Prostate gland (tissue), 2 donors: ENCODE measurements around the gene LUZP1. TPM values are rescaled to one million over a fixed set of nuclear protein-coding genes. Genes with fewer than 3 reads are reported as not detected.

Experiments used
- DNase-seq: peaks from one replicate; pipeline ENCODE4 v3.0.0-alpha.2; 2019; ENCODE audit warnings: low spot score
- H3K27ac ChIP-seq, 2 donors: fragments of 200-600 bp; sonication (generic); 2 replicates each; pipeline ENCODE4 v1.5.1; 2017 to 2019
- H3K27me3 ChIP-seq: fragments of 200-600 bp; sonication (generic); replicated peaks from 2 replicates; pipeline ENCODE4 v1.5.1; 2019; ENCODE audit not compliant: insufficient read depth
- H3K36me3 ChIP-seq, 2 donors: fragments of 200-600 bp; sonication (generic); 1 replicate in 1 of 2; 2 replicates in 1 of 2; pipeline versions ENCODE4 v1.5.1 to v1.8.1; 2017 to 2019
- H3K4me1 ChIP-seq: fragments of 200-600 bp; sonication (generic); replicated peaks from 2 replicates; pipeline ENCODE4 v1.5.1; 2019
- H3K4me3 ChIP-seq, 2 donors: fragments of 200-600 bp; sonication (generic); 2 replicates each; pipeline ENCODE4 v1.5.1; 2017 to 2019
- H3K9me3 ChIP-seq: fragments of 200-600 bp; sonication (generic); 2 replicates; pipeline ENCODE4 v1.5.1; 2017
- POLR2A ChIP-seq: fragments of 450-650 bp; IDR thresholded peaks from one replicate; pipeline ENCODE4 v1.6.1; 2016; ENCODE audit warnings: antibody characterized with exemption, mild to moderate bottlenecking
- POLR2AphosphoS5 ChIP-seq: sonication (generic); formaldehyde crosslinking; IDR thresholded peaks from one replicate; pipeline ENCODE4 v1.6.1; 2017; ENCODE audit warnings: antibody characterized with exemption
- WGBS: methylation state at CpG from one replicate; pipeline ENCODE4 v1.1.5; 2018; 5-methylcytosine and 5-hydroxymethylcytosine counted together
- intact Hi-C: fragments of 100-400 bp; cut with DNase I; formaldehyde crosslinking; loops from one replicate; pipeline ENCODE4 v1.14.2; 2022
- total RNA-seq, 2 donors: library from RNA; depleted of rRNA; stranded (reverse); fragments of >200 nt; gene quantifications; one replicate each; pipeline ENCODE4 v1.1.0, GENCODE V29; 2016
- TF ChIP-seq, protein P1 (sequence below), 4 experiments: fragments of 200-600 bp in 2 of 4; fragments of 450-650 bp in 2 of 4; sonication (generic) in 2 of 4; IDR thresholded peaks; 1 replicate in 3 of 4; 2 replicates in 1 of 4; pipeline ENCODE4 v1.5.1; 2016 to 2019; ENCODE audit warnings: antibody characterized with exemption in 4 of 4, mild to moderate bottlenecking in 2 of 4, moderate library complexity in 2 of 4

Gene LUZP1
- total RNA-seq, 2 donors from 2014 or later = 16.9 to 17.5 TPM

DNA sequence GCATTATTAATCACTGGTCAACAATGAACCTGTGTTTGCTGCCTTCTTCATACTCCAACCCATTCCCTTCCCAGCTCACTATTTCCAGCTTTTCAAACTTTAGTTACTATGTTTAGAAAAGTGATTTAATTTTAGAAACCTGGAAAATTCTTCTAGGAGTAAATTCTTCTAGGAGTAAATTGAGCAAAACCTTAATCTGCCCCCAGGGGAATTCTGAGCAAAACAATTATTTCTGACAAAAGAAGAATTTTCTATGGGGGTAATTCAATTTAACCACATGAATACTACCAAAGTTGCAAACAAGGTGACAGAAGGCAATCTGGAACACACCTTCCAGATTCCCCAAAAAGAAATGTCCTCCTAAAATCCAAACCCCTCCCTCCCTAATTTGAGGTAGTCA, 1.8 kb downstream of the LUZP1 start:
- peak overlapping the region; percentile 89 to 90 for H3K27ac ChIP-seq
- peaks cover 4% of the 10 kb centered on the region for H3K4me1 ChIP-seq
- intact Hi-C loops = loop anchor here (5.0 kb wide), 1 partner anchor 65 kb away; no protein-coding TSS in a partner anchor

DNA sequence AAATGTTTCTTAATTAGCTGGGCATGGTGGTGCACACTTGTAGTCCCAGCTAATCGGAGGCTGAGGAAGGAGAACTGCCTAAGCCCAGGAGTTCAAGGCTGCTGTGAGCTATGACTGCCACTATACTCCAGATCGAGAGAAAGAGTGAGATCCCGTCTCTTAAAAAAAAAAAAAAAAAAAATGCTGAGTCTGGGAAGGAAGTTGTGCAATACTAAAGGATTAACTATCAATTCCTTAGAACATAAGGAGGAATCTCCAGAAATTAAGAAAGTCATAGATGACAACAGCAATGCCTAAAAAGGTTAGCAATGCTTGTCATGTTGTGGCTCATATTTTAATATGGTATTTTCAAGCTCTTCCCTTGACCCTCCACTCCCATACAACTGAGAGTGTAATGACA, 5.3 kb downstream of the LUZP1 start:
- H3K27me3 ChIP-seq = no peaks in the 10 kb centered on the region
- no peak for DNase-seq
- peaks cover 4% of the 10 kb centered on the region for H3K4me1 ChIP-seq
- no peaks in the 10 kb centered on the region for H3K9me3 ChIP-seq
- intact Hi-C loops = no loop called here
- H3K27ac ChIP-seq = no peak overlapping the region
- 83% methylated on average over 3 of the region's 3 CpGs for WGBS
- TF ChIP-seq POLR2A (no peak), POLR2AphosphoS5 (no peak)
- TF ChIP-seq, protein P1, sequence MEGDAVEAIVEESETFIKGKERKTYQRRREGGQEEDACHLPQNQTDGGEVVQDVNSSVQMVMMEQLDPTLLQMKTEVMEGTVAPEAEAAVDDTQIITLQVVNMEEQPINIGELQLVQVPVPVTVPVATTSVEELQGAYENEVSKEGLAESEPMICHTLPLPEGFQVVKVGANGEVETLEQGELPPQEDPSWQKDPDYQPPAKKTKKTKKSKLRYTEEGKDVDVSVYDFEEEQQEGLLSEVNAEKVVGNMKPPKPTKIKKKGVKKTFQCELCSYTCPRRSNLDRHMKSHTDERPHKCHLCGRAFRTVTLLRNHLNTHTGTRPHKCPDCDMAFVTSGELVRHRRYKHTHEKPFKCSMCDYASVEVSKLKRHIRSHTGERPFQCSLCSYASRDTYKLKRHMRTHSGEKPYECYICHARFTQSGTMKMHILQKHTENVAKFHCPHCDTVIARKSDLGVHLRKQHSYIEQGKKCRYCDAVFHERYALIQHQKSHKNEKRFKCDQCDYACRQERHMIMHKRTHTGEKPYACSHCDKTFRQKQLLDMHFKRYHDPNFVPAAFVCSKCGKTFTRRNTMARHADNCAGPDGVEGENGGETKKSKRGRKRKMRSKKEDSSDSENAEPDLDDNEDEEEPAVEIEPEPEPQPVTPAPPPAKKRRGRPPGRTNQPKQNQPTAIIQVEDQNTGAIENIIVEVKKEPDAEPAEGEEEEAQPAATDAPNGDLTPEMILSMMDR (IDR thresholded peaks at IDR 0.05) = no peak
- H3K4me3 ChIP-seq = no peak overlapping the region
- H3K36me3 ChIP-seq = no peaks in the 10 kb centered on the region

More for the DNA sequence above, 1.8 kb downstream of the LUZP1 start:
- DNase-seq = no peak
- Histone ChIP-seq H3K9me3 (no peaks in the 10 kb centered on the region), H3K4me3 (peak overlapping the region; percentile 75 to 93), H3K36me3 (no peaks in the 10 kb centered on the region), H3K27me3 (no peaks in the 10 kb centered on the region)
- TF ChIP-seq, protein P1 (IDR thresholded peaks at IDR 0.05) = no peak
- TF ChIP-seq POLR2AphosphoS5 (no peak), POLR2A (no peak)

DNA sequence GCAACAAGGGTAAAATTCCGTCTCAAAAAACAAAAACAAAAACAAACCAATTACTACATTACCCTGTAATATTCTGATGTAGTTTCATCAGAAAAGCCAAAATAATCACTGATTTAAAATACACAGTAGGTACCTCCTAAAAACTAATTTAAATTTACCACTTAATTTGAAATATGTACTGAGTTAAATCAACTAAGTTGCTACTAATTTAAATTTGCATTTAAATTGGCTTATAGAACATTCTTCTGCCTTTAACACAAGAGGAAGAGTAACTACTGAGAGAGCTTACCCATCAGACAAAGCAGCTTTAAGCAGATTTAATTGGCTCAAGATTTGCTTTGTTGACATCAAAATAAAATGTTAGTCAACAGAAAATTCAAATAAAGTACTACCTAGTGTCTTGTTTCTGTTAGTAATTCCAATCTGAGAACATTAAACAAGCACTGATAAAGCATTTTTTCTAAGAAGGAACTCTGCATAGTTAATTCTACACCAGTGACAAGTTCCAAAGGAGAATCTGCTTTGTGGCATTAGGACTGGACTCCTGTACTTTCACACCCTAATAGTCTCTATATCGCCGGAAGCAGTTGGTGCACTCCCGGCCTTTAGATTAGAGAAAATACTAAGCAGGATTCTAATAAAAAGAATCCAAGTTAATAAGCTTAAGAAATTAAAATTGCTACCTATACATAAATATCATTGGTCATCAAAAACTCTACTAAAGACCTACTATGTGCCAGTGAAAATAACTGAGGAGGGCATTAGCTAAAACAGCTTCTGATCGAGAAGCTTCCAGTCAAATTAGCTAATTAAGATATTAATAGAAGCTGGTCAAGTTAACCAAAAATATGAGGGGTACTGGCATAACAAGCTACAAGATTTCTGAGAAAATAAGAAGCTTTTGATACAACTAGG, 8.4 kb downstream of the LUZP1 start:
- WGBS = 87% methylated on average over 5 of the region's 5 CpGs
- no peaks in the 10 kb centered on the region for H3K4me1 ChIP-seq
- intact Hi-C loops = no loop called here
- H3K9me3 ChIP-seq = no peaks in the 10 kb centered on the region
- TF ChIP-seq POLR2AphosphoS5 (no peak), POLR2A (no peak)
- TF ChIP-seq, protein P1 (IDR thresholded peaks at IDR 0.05) = no peak
- H3K4me3 ChIP-seq = no peak overlapping the region
- DNase-seq = no peak
- no peak overlapping the region for H3K27ac ChIP-seq
- no peaks in the 10 kb centered on the region for H3K36me3 ChIP-seq
- no peaks in the 10 kb centered on the region for H3K27me3 ChIP-seq

DNA sequence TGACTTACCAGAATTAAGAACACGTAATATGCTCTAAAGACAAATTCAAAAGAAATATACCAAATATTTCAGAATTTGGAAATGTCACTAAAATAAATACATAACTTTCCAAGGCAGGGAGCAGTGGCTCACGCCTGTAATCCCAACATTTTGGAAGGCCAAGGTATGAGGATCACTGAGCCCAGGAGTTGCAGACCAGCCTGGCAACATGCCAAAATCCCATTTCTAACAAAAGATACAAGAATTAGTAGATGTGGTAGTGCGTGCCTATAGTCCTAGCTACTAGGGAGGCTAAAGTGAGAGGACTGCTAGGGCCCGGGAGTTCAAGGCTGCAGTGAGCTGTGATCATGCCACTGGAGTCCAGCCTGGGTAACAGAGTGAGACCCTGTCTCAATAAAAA, 11.7 kb downstream of the LUZP1 start:
- no peak overlapping the region for H3K4me3 ChIP-seq
- no peaks in the 10 kb centered on the region for H3K27me3 ChIP-seq
- H3K4me1 ChIP-seq = no peaks in the 10 kb centered on the region
- H3K27ac ChIP-seq = no peak overlapping the region
- TF ChIP-seq, protein P1 (IDR thresholded peaks at IDR 0.05) = no peak
- TF ChIP-seq POLR2A (no peak), POLR2AphosphoS5 (no peak)
- no peak for DNase-seq
- intact Hi-C loops = no loop called here
- H3K9me3 ChIP-seq = no peaks in the 10 kb centered on the region
- WGBS = 97% methylated on average over 4 of the region's 4 CpGs
- H3K36me3 ChIP-seq = no peaks in the 10 kb centered on the region
